ENCODE data around the gene ACTA1. TPM values are rescaled to one million over a fixed set of nuclear protein-coding genes. Genes with fewer than 3 reads are reported as not detected.

The ACTA1 gene
- total RNA-seq, 2 donors from 2014 or later = 8.2 to 17.3 TPM

DNA sequence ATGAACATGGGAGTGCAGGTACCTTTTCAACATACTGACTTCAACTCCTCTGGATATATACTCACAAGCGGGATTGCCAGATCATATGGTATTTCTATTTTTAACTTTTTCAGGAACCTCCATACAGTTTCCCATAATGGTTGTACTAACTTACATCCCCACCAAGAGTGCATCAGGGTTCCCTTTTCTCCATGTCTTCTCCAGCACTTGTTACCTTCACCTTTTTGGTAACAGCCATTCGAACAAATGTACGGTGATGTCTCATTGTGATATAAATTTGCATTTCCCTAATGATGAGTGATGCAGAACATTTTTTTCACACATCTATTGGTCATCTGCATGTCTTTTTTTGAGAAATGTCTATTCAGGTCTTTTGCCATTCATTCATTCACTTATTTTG is 25.9 kb upstream of the ACTA1 start:
- no peak for DNase-seq
- no peak overlapping the region for H3K4me3 ChIP-seq (ENCODE audit: low read length)
- Mint-ChIP-seq H3K27me3 (ENCODE audit: insufficient read depth) (no peaks in the 10 kb centered on the region), H3K4me3 (no peak overlapping the region), H3K4me1 (no peaks in the 10 kb centered on the region), H3K27ac (no peak overlapping the region), H3K36me3 (ENCODE audit: low read depth) (peaks cover 71% of the 10 kb centered on the region), H3K9me3 (no peaks in the 10 kb centered on the region)
- H3K4me1 ChIP-seq (ENCODE audit: control insufficient read depth, insufficient read depth, low read length) = no peaks in the 10 kb centered on the region
- WGBS, 2 experiments (ENCODE audit: insufficient coverage in 1 of 2, insufficient read length in 1 of 2) = 93 to 95% methylated on average over 3 of the region's 3 CpGs
- peaks cover 86% of the 10 kb centered on the region for H3K36me3 ChIP-seq (ENCODE audit: control insufficient read depth, insufficient read depth, low read length)
- no peak overlapping the region for H3K27ac ChIP-seq (ENCODE audit: low read depth, low read length)
- H3K9ac ChIP-seq (ENCODE audit: extremely low read depth, low read length, poor library complexity, severe bottlenecking) = no peak overlapping the region
- TF ChIP-seq, protein P1, sequence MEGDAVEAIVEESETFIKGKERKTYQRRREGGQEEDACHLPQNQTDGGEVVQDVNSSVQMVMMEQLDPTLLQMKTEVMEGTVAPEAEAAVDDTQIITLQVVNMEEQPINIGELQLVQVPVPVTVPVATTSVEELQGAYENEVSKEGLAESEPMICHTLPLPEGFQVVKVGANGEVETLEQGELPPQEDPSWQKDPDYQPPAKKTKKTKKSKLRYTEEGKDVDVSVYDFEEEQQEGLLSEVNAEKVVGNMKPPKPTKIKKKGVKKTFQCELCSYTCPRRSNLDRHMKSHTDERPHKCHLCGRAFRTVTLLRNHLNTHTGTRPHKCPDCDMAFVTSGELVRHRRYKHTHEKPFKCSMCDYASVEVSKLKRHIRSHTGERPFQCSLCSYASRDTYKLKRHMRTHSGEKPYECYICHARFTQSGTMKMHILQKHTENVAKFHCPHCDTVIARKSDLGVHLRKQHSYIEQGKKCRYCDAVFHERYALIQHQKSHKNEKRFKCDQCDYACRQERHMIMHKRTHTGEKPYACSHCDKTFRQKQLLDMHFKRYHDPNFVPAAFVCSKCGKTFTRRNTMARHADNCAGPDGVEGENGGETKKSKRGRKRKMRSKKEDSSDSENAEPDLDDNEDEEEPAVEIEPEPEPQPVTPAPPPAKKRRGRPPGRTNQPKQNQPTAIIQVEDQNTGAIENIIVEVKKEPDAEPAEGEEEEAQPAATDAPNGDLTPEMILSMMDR (conservative IDR thresholded peaks at IDR 0.05) = no peak
- no peaks in the 10 kb centered on the region for H3K9me3 ChIP-seq (ENCODE audit: control insufficient read depth, low read length)
- no peaks in the 10 kb centered on the region for H3K27me3 ChIP-seq (ENCODE audit: control insufficient read depth, insufficient read depth, low read length, poor library complexity, severe bottlenecking)

DNA sequence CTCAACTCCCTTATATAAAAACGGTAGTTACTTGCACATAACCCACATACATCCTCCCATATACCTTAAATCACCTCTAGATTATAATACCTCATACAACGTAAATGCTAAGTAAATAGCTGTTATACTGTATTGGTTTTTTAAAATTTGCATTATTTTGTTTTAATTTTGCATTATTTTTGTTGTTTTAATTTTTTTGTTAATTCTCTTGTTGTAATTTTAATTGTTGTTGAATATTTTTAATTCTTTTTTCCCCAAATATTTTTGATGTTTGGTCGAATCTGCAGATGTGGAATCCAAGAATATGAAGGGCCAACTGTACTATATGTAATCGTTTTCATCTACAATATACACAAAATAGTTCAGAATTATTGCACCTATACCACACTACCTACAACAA is 23.5 kb upstream of the ACTA1 start:
- Mint-ChIP-seq H3K27ac (no peak overlapping the region), H3K36me3 (ENCODE audit: low read depth) (peaks cover 51% of the 10 kb centered on the region), H3K4me3 (no peak overlapping the region), H3K27me3 (ENCODE audit: insufficient read depth) (no peaks in the 10 kb centered on the region), H3K9me3 (no peaks in the 10 kb centered on the region), H3K4me1 (no peaks in the 10 kb centered on the region)
- 86 to 100% methylated on average over 1 to 3 of the region's 4 CpGs for WGBS, 2 experiments (ENCODE audit: insufficient coverage in 1 of 2, insufficient read length in 1 of 2)
- Histone ChIP-seq H3K4me3 (ENCODE audit: low read length) (no peak overlapping the region), H3K9me3 (ENCODE audit: control insufficient read depth, low read length) (no peaks in the 10 kb centered on the region), H3K36me3 (ENCODE audit: control insufficient read depth, insufficient read depth, low read length) (peaks cover 79% of the 10 kb centered on the region), H3K27me3 (ENCODE audit: control insufficient read depth, insufficient read depth, low read length, poor library complexity, severe bottlenecking) (no peaks in the 10 kb centered on the region), H3K9ac (ENCODE audit: extremely low read depth, low read length, poor library complexity, severe bottlenecking) (no peak overlapping the region), H3K27ac (ENCODE audit: low read depth, low read length) (no peak overlapping the region), H3K4me1 (ENCODE audit: control insufficient read depth, insufficient read depth, low read length) (no peaks in the 10 kb centered on the region)
- DNase-seq = no peak
- TF ChIP-seq, protein P1 (conservative IDR thresholded peaks at IDR 0.05) = no peak

DNA sequence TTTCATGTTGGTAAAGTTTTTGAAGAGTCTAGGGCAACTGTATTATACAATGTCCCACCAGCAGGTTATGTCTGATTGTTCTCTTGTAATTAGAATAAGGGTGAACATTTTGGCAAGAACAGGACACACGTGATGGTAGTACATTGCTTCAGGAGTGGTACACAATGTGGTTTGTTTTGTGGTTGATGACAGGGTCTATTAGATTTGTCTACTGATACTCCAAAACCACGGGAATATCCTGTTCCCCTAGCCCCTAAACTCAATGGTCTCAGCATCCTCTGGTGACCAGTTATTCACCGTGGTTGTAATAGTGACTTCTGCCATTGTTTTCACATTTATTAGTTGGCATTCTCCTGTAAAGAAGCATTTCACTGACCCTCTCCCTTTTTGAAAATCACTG is 22.1 kb upstream of the ACTA1 start:
- TF ChIP-seq, protein P1 (conservative IDR thresholded peaks at IDR 0.05) = no peak
- no peak overlapping the region for H3K27ac ChIP-seq (ENCODE audit: low read depth, low read length)
- H3K4me1 Mint-ChIP-seq = no peaks in the 10 kb centered on the region
- H3K27me3 Mint-ChIP-seq (ENCODE audit: insufficient read depth) = no peaks in the 10 kb centered on the region
- H3K9me3 Mint-ChIP-seq = no peaks in the 10 kb centered on the region
- WGBS, 2 experiments (ENCODE audit: insufficient coverage in 1 of 2, insufficient read length in 1 of 2) = 91% methylated on average over 3 of the region's 3 CpGs; no CpG with 5 or more reads in 1 of the 2 experiments
- H3K4me3 Mint-ChIP-seq = no peak overlapping the region
- no peaks in the 10 kb centered on the region for H3K27me3 ChIP-seq (ENCODE audit: control insufficient read depth, insufficient read depth, low read length, poor library complexity, severe bottlenecking)
- no peak for DNase-seq
- H3K36me3 Mint-ChIP-seq (ENCODE audit: low read depth) = peaks cover 48% of the 10 kb centered on the region
- no peaks in the 10 kb centered on the region for H3K9me3 ChIP-seq (ENCODE audit: control insufficient read depth, low read length)
- H3K36me3 ChIP-seq (ENCODE audit: control insufficient read depth, insufficient read depth, low read length) = peaks cover 79% of the 10 kb centered on the region
- H3K4me1 ChIP-seq (ENCODE audit: control insufficient read depth, insufficient read depth, low read length) = no peaks in the 10 kb centered on the region
- no peak overlapping the region for H3K27ac Mint-ChIP-seq
- no peak overlapping the region for H3K4me3 ChIP-seq (ENCODE audit: low read length)
- H3K9ac ChIP-seq (ENCODE audit: extremely low read depth, low read length, poor library complexity, severe bottlenecking) = no peak overlapping the region

Measured in endodermal cell (in vitro differentiated cells).